Stimulated activated CD4-positive, alpha-beta T cell treated with anti-CD3 and anti-CD28 coated beads, Interleukin-1b, Interleukin-23, amount 100 ng/mL, for 48 hours (primary cell): ENCODE results near the gene PPIG.
"Not testable (repeated sequence)": the region's sequence is repeated elsewhere in the genome, so short reads cannot be mapped to it uniquely, and the experiment has no call there.

Source experiments
- DNase-seq: peaks from one replicate; pipeline ENCODE4 v3.0.0-alpha.2; 2020

The PPIG gene

DNA sequence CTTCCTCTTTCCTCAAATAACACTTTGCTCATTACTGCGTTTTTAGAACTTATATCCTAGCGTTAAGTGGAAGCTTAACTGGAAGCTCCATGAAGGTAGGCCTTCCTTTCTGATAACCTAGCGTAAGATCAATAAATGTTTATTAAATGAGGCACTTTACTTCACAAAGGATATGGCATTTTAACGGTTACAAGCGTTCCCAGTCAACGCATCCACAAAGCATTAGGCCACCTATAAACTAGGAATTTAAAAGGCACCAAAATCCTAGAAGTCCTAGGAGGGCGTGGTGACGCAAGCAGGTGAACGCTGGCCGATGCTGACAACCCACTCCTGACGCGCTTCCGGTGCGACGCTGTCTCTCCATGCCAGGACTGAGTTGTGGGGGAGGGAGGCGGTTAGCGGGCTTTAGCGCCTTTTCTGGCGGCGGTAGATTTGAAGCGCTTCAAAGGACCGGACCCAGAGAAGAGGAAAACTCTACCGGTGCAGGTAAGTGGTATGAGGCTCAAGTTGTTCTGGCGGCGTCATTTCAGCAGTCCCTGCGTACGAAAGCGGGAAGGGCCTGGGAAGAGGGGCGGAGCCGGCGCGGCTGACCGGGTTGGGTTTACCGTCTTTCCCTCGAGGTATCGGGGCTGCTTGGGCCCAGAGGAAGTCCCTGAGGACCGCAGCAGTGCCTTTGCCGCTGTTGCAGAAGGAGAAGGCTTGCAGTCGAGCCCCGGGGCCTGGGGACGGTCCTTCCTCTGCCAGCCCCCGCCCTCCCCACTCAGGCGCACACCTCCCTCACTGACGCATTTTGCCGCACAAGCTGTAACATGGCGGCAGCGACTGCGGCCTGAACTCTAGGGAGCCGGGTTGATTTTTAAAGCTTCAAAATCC is at the start of gene PPIG:
Gene PPIG (plus strand): TSS at position 347 of the 873 bp plus-strand sequence. CDS start 19,691 bp downstream, outside the sequence.
- DNase-seq = peak; percentile 89

DNA sequence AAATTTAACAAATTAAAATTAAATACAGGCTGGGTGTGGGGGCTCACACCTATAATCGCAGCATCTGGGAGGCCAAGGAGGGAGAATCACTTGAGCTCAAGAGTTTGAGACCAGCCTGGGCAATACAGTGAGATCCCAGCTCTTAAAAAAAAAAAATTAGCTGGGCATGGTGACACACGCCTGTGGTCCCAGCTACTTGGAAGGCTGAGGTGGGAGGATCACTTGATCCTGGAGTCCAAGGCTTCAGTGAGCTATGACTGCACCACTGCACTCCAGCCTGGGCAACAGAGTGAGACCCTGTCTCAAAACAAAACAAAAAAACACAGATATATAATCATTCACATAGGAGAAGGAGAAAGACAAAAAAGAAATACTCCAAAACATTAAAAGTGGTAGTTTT is 44.7 kb upstream of the PPIG start:
- DNase-seq = not testable (repeated sequence)

DNA sequence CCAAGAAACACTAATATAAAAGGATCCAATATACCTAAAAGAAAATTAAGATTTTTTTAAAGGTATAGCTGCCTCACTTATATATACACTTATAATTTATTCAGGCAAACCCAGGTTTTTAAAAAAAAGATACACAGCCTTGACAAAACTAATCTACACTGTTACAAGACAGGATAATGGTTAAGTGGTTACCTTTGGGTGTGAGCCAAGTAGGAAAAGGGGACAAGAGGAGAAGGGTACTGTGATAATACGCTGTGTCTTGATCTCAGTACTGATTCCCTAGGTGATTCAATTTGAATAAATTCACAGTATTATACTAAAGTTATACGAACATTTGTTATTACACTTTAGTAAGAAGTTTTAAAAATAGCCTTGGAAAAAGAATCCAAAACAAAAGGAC is 44.0 kb upstream of the PPIG start:
- DNase-seq = no peak

DNA sequence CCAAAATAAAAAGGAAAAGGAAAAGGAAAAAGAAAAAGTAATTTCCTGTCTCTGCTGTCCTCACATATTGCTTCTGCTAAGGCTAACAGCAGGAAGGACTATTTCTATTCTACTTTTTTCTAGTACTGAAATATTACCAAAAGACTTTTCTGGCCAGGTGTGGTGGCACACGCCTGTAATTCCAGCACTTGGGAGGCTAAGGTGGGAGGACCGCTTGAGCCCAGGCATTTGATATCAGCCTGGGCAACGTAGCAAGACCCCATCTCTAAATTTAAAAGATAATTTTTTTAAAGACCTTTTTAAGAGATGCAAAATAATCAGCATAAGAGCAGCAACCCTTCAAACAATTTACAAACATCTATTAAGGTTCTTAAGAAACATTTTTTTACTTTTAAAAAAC is 41.7 kb upstream of the PPIG start:
- no peak for DNase-seq

DNA sequence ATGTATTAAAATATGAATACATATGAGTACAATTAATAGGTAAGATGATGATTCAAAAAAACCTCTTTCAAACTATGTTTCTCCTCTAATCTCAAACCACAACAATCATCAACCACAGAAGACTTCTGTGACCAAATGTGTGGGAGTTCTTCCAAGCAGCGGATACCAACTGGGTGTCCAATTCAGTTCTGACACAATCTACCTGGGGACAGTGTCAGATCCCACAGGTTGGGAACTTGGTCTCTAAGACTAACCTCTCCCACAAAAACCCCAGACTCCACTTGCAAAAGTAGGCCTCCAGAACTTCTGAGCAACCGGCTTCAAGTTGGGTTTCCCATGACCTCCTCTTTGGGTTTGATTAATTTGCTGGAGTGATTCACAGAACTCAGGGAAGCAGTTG is 37.4 kb upstream of the PPIG start:
- no peak for DNase-seq

DNA sequence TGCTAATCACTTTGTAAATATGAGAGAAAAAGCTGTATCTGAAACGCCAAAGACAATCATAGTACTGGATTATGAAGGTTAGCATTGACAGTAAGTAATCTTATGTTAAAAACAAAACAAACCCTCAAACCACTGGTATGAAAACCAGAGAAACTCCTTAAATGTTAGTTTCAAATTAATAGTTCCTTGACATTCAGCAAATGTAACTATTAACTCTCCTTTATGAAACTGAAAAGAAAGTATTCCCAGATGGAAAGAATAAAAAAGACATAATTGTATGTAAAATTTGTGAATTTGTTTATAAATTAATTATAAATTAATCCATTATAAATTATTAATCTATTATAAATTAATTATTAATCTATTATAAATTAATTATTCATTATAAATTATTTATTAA is 22.8 kb upstream of the PPIG start:
- no peak for DNase-seq

DNA sequence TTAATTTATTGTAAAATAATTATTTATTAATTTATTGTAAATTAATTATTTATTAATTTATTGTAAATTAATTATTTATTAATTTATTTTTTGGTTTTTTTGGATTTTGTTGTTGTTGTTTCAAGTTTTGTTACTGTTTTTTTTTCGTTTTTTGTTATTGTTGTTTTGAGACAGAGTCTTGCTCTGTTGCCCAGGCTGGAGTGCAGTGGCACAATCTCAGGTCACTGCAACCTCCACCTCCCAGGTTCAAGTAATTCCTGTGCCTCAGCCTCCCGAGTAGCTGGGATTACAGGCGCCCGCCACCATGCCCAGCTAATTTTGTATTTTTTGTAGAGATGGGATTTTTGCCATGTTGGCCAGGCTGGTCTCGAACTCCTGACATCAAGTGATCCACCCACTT is 22.1 kb upstream of the PPIG start:
- not testable (repeated sequence) for DNase-seq

DNA sequence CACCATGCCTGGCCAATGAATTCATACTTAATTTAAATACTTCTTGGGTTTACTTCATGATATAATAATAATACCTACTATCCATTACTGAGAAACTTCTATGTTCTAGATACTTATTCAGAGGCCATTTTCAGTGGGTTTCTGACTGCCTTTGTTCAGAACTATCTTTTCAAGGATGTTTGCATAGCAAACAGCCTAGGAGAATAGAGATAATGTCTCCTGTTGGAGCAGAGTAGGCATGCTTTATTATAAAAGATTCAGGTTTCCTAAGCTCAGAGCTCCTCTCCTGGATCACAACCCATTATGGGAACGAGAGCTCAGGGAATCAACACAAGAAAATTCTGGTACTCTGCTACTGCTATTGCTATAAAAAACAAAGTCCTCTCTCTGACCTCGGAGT is 21.6 kb upstream of the PPIG start:
- DNase-seq = no peak

DNA sequence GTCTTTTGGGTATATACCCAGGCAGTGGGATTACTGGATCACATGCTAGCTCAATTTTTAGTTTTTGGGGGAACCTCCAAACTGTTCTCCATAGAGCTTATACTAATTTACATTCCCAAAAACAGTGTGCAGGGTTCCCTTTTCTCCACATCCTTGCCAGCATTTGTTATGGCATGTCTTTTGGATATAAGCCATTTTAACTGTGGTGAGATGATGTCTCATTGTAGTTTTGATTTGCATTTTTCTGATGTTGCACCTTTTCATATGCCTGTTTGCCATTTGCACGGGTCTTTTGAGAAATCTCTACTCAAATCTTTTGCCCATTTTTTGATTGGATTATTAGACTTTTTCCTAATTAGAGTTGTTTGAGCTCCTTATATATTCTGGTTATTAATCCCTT is 18.5 kb upstream of the PPIG start:
- DNase-seq = no peak

DNA sequence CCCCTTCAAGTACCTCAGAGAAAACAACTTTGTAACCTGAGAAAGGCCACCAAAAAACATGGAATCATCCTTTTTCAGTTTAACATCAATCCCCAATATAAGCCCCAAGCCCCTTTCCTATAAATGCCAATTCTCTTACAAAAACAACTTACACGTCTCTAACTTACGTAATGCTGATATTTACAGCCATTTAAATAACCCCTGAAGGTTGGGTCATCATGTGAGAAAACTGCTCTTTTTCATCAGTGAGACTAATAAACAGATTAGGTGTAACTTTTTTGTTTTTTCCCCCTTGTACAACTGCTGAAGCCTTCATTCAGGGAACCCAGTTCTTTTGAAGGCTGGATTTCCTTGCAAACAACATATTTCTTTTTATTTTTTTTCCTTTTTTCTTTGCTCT is 14.2 kb upstream of the PPIG start:
- DNase-seq = no peak

DNA sequence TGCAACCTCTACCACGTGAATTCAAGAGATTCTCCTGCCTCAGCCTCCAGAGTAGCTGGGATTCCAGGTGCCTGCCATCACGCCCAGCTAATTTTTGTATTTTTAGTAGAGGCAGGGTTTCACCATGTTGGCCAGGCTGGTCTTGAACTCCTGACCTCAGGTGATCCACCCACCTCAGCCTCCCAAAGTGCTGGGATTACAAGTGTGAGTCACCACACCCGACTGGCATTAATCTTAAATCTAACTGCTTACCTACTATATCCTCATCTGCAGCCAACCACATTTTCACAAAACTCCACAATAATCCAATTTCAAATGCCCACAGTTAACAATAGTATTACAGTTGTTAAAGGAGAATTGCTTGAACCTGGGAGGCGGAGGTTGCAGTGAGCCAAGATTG is 13.4 kb upstream of the PPIG start:
- DNase-seq = not testable (repeated sequence)

DNA sequence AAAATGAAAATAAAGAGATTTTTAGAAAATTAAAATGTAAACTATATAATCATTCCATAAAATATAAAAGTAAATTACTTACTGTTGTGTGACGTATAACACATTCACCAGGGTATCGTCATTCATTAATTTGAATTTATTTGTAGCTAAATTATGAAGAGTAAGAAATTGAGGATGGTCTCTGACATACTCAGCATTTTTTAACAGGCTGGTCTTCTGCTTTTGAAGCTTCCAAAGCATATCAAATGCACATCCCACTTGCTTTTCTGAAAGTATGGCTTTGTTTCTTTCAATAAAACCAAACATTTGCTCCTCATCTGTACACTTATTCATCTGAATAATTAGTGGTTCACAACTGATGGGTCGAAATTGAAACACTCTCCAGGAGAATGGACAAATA is 12.6 kb upstream of the PPIG start:
- no peak for DNase-seq

DNA sequence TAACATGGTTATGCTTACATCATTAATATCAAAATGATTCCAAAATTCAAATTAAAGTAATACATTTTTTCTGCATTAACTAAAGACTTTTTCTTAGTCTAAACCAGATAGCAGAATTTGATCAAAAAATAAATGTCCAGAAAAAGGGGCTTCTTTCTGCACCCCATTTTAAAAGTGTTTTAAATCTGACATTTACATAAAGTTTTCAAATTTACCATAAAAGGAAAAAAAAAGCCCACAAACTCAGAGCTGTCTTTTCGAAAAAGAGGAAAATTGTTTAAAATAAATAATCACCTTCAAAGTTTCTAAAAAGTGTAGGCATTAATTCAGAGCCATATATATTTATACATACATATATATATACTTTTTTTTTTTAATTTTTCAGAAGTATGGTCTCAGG is 12.0 kb upstream of the PPIG start:
- no peak for DNase-seq

DNA sequence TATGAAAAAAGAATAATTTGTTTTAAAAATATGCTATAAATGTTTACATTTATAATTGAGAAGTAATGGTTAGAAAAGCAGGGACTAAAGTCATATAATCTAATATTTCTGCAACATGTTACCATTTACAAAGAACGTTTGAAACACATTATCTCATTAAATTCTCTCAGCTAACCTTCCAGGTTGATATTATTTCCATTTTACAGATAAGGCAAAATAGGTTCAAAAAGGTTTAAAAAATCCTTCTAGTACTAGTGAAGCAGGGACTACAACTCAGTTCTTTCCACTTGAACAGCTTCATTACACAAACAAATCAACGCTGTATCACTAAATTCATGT is 11.4 kb upstream of the PPIG start:
- DNase-seq = no peak

DNA sequence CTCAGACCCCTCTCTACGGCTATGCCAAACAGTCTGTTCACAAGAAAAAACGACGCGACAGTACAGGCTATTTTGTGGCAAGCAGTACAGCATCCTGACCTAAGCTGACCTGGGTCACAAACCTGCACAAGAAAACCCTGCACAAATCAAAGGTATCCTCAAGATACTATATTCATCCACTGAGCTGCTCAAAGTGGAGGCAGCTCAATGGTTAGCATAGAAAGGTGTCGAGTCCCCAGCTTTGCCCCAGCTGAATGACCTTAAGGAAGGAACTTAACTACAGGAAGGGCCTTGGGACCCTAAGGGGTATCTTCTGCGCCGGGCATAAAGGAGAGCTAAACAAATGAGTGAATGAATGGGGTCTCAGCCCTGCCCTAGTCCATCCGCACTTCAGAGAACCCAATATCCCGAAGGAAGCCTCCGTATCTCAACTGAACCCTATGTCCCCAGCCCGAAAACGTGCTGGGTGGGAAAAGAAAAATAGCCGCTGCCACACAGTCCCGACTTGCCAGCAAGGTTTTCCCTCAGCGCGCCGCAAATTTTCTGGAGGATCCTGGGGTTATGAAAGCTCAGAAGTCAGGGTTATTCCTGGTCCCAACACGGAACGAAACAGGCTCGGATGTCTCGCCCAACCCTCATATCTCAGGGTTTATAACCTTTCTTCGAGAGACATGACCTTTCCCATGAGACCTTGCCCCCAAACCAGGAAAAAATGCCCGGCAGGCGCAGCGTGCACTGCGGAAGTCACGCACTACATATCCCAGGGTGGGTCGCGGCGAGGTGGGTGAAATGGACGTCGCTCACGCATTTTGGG is 10.8 kb upstream of the PPIG start, which contains the start of gene FASTKD1:
Gene FASTKD1 (minus strand): TSS at position 706 of the 814 bp plus-strand sequence. CDS start 1,836 bp downstream, outside the sequence.
- peak; percentile 90 for DNase-seq

DNA sequence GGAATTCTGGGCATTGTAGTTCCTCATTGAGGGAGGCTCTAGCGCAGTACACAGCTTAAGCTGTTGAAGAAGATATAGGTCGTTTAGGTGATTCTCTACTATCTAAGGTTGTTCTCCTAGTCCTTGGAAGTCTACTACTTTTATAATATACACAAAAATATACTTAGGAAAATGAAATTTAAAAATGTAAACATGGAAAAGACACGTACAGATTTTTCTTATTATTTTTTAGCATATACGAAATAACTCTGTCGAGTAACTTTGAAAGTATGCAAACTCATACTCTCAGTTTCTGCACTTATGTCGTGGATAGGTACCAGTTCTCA is 10.2 kb upstream of the PPIG start:
- DNase-seq = no peak

DNA sequence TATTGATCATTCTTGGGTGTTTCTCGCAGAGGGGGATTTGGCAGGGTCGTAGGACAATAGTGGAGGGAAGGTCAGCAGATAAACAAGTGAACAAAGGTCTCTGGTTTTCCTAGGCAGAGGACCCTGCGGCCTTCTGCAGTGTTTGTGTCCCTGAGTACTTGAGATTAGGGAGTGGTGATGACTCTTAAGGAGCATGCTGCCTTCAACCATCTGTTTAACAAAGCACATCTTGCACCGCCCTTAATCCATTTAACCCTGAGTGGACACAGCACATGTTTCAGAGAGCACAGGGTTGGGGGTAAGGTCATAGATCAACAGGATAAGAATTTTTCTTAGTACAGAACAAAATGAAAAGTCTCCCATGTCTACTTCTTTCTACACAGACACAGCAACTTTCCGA is 9.6 kb upstream of the PPIG start:
- DNase-seq = not testable (repeated sequence)

DNA sequence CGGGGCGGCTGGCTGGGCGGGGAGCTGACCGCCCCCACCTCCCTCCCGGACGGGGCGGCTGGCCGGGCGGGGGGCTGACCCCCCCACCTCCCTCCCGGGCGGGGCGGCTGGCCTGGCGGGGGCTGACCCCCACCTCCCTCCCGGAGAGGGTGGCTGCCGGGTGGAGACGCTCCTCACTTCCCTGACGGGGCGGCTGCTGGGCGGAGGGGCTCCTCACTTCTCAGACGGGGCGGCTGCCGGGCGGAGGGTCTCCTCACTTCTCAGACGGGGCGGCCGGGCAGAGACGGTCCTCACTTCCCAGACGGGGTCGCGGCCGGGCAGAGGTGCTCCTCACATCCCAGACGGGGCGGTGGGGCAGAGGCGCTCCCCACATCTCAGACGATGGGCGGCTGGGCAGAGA is 8.9 kb upstream of the PPIG start:
- not testable (repeated sequence) for DNase-seq

DNA sequence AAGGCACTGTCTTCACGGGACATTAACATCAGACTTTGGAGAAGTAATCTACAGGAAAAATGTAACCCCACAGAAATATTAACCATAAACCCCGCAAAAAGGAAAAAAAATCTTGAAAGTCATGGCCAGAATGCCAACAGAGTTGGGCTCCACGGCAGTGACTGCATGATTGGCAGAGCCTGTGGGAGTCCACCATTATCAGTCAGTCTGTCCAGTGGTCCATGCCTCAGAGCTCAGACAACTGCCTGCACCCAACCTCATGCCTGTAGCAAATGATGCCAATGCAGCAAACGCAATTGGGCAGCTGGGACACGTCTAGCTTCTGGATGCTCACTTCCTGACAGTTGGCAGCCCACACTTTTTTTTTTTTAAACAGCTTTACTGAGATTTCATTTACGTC is 5.1 kb upstream of the PPIG start:
- no peak for DNase-seq

DNA sequence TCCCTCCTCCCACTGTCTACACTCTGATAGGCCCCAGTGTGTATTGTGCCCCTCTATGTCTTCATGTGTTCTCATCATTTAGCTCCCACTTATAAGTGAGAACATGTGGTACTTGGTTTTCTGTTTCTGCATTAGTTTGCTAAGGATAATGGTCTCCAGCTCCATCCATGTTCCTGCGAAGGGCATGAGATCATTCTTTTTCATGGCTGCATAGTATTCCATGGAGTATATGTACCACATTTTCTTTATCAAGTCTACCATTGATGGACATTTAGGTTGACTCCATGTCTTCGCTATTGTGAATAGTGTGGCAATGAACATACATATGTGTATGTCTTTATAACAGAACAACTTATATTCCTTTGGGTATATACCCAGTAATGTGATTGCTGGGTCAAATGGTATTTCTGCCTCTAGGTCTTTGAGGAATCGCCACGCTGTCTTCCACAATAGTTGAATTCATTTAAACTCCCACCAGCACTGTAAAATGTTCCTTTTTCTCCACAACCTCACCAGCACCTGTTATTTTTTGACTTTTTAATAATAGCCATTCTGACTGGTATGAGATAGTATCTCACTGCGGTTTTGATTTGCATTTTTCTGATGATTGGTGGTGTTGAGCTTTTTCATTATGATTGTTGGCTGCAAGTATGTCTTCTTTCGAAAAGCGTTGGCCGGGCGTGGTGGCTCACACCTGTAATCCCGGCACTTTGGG is 1.4 kb upstream of the PPIG start:
- DNase-seq = not testable (repeated sequence)

DNA sequence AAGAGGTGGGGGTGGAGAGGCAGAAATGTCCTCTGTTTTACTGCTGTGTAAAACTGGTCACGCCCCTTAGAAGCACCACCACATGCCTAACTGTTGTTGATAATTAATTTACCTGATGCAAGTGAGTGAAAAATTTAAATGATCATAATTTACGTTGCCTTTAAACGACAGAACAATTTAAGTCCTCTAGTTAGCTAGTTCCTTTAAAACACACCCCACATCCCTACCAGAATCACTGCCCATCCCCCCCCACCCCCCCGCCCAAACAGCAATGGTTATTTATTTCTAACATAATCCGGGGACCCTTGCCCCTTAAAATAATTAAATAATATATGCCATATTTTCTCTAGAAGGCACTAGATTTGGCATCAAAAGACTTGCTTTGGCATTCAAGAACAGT is 633 bp upstream of the PPIG start:
- no peak for DNase-seq

DNA sequence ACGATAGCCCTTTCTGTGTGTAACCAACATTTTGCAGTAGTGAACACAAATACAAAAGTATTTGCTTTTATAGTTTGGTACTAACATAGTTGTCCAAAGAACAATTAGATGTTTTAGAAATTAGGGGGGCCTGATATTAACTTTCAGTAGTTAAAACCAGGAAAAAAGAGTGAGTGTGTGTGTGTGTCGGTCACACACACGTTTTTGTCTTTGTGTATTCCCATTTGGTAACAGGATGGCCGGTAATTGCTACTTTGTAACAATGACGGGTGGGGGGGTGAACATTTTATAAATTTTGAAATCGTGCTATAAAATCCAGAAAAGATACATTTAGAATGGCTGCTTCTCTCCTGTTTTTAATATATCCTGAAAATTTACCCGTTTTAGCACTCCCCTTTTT is 1.5 kb downstream of the PPIG start:
- DNase-seq = no peak

DNA sequence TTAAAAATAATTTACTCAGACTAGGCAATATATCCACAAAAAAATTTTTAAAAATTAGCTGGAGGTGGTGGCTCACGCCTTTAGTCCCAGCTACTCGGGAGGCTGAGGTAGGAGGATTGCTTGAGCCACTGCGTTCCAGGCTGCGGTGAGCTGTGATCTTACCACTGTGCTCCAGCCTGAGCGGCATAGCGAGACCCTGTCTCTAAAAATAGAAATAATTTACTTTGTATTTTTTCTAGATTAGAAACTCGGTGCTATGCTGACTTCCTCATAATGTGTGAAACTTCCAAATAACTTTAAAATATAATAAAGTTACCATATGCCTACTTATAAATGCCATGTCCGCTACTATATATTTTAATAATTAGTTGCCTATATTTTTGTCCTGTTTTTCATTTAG is 6.7 kb downstream of the PPIG start:
- no peak for DNase-seq

DNA sequence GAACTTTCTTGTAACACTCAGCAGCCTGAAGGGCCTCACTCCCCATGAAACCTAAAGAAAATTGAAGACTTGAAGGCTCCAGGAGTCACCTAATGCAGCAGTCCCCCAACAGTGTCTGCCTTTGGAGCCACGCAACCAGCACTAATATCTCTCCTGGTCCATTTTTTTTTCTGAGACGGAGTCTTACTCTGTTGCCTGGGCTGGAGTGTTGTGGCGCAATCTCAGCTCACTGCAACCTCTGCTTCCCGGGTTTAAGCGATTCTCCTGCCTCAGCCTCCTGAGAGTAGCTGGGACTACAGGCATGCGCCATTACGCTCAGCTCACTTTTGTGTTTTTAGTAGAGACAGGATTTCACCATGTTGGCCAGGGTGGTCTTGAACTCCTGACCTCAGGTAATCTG is 12.4 kb downstream of the PPIG start:
- DNase-seq = not testable (repeated sequence)
